HG03103 (cell line): ENCODE data around the gene NCK2.

Source experiments
- ATAC-seq: cut with Tn5 transposase; IDR thresholded peaks from one replicate; pipeline ENCODE4 v1.9.1; 2021; ENCODE audit warnings: low read depth; ENCODE audit not compliant: unreplicated experiment

The NCK2 gene

GRCh38 chr2:105841551-105841950, 96.8 kb downstream of the NCK2 start:
- no peak for ATAC-seq

DNA sequence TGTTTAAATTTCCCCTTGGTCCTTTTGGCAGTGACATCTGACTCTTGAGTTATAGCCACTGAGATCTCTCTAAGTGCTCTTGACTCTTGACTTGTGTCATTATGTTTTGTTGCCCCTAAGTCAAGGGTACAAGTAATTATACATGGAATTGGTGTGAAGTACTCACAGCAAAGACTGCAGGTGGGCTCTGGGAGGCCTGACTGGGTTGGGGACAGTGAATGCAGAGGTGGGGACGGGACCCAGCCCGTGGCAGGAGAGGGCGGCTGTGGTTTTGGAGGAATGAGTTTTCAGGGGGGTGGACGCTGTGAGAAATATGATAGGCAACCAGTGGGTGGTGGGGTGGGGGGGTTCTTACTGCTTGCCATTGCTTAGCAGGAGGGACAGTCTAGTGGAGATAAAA, 97.8 kb downstream of the NCK2 start:
- ATAC-seq: no peak

DNA sequence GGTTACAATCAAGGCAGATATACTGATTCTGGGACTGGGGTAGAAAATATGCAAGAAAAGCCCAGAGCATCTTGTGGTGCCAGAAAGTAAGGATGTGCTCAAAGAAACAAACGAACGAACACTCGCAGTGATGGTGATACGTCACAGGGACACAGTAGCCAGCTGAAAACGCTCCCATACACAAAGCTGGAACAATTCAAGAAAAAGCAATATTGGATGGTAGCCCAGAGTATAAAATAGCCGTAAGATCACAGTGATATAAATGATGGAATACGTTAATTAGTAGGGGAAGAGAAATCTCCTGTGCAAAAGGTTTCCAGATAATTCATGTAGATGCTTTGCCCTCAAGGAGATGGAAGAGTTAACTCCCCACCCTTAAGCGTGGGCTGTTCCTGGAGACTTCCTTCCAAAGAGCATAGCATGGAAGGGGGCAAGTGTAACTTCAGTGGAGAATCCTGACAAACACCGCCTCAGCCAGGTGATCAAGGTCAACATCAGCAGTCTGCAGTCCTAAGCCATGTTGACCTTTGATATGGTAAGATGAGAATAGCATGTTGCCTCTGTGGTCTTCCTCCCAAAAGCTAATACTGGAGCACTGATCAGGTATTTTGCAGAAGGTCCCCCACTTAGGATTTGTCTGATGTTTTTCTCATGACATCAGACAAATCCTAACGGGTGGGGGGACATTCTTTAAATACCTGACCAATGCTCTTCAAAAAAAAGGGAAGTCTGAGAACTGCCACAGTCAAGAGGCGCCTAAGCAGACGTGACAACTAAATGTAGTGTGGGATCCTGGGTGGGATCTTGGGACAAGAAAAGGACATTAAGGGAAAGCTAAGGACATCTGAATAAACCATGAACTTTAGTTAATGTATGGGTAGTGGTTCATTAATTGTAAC, 99.0 kb downstream of the NCK2 start:
- no peak for ATAC-seq

GRCh38 chr2:105845976-105846375, 101.3 kb downstream of the NCK2 start:
- ATAC-seq: no peak

DNA sequence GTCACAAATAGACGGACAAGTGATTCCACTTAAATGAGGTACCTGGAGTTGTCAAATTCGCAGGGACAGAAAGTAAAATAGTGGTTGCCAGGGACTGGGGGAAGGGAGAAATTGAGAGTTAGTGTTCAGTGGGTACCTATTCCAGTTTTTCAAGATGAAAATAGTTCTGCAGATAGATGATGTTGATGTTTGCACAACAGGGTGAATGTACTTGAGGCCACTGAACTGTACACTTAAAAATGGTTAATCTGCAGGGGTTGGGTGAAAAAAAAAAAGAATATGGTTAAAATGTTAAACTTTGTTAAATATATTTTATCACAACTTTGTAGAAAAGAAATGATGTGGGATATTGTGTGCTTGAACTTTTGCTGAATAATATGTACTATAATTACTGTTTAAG, 102.3 kb downstream of the NCK2 start:
- no peak for ATAC-seq

DNA sequence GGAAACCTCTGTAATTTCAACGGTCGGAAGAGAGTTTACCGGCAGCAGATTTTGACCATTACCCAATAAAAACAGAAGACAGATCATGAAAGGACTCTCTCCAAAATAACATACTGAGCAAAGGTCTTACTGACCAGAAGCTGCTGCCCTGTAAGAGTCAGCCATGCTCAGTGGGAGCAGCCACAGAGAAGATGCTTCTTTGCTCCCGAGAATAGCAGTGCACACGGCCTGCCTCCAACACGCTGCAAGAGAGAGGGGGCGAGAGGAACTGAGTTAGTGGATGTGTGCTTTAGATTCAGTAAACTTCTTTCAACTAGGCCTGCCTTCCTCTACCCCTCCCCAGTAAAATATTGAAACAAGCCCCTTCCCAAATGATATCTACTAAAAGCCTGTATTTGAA, 103.7 kb downstream of the NCK2 start:
- ATAC-seq: no peak

- ATAC-seq: no peak
Observed at GRCh38 chr2:105849431-105850179, 104.9 kb downstream of the NCK2 start.

DNA sequence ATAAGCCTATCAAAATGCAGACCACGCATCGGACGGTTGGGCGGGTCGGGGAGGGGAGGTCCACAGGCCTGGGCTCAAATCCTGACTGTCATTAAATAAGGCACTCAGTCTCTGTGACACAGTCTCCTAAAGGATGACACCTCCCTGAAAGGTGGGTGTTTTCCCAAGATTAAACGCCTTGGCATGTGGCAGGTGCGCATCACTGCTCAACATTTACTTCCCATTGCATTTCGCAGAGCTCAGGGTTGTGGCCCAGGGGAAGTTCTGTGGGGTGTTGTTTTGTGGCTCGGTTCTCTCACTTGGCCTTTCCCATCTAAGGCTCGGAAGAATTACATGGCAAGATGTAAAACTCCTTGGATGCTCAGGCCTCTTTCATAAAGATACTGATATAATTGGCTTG, 107.4 kb downstream of the NCK2 start:
- ATAC-seq: no peak

DNA sequence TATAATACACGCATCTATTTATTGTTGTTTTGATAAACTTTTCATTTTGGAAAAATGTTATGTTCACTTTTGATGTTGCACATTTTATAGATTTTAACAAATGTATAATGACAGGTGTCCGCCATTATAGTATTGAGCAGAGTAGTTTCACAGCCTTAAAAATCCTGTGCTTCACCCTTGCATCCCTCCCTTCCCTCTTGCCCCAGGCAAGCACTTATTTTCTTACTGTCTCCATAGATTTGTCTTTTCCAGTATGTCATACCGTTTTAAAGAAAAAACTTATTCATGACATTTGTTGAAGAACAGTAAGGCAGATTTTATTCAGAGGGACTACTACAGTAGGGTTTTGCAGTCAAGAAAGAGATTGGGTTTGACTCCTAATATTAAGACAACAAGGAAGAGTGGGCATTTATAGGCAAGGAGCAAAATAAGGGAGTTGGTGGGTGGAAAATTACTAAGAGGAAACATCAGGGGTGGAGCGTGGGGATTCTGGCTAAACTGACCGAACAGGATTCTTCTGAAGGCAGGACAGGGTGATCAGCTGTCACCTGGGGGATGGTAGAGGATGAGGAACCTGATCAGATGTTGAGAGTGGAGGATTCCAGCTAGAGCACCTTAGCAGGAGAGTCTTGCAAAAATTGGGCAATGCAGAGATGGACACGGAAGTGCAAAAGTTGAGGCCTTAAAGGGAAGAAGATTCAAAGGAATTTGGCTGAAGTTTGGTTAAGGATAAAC, 108.8 kb downstream of the NCK2 start:
- no peak for ATAC-seq

DNA sequence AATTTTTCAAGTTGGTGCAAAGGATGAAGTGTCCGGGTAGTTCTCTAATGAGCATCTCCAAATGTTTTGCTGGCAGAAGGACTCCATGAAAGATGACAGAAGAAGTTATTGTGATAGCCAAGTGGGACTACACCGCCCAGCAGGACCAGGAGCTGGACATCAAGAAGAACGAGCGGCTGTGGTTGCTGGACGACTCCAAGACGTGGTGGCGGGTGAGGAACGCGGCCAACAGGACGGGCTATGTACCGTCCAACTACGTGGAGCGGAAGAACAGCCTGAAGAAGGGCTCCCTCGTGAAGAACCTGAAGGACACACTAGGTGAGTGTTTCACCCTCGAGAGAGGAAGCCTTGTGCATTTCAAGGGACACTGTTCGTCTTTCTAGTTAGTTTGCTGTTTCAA, 110.3 kb downstream of the NCK2 start:
- no peak for ATAC-seq

- no peak for ATAC-seq
Observed at GRCh38 chr2:105856581-105856980, 111.9 kb downstream of the NCK2 start.

GRCh38 chr2:105857076-105857740, 112.5 kb downstream of the NCK2 start:
- ATAC-seq: no peak

- ATAC-seq: no peak
Observed at GRCh38 chr2:105858868-105859693, 114.4 kb downstream of the NCK2 start.

- ATAC-seq: no peak
Observed at GRCh38 chr2:105859694-105859951, 114.9 kb downstream of the NCK2 start.

DNA sequence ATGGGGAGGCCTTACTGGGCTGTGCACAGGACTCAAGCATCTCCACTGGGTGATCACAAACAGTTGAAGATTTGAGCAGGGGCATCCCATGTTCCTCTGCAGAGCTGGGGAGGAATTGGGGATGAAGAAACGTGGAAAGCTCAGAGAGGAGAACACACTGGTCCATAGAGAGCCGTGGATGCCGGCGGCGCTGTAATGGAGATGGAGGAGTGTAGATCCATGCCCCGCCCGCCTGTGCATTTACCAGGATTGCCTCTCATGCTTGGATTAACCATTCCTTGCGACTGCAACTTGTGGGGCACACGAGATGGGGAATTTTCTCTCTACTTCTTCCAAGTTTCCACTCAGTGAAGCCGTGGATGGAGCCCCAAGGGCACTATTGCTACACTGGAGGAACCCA, 115.9 kb downstream of the NCK2 start:
- ATAC-seq: no peak

- ATAC-seq: no peak
Observed at GRCh38 chr2:105861200-105861599, 116.5 kb downstream of the NCK2 start.

DNA sequence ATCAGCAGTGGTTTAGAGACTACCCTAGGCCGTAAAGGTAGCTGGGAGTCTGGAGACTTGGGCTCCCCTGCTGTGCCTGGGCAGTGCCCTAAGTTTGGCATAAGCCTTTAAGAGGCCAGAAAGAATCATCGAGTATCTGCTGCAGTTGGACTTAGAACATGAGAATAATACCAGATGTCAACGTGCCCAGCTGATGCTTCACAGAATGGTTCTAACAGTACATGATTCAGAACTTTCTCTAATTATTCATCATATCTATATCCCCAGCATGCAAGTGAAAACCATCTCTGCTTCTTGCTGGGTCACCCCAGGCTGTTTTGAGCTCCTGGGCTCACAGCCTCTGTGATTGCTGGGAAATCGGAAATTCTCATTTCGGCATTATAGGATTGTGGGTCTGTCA, 118.1 kb downstream of the NCK2 start:
- ATAC-seq: no peak

- ATAC-seq: peak; percentile 60
Observed at GRCh38 chr2:105864262-105864661, 119.5 kb downstream of the NCK2 start.

DNA sequence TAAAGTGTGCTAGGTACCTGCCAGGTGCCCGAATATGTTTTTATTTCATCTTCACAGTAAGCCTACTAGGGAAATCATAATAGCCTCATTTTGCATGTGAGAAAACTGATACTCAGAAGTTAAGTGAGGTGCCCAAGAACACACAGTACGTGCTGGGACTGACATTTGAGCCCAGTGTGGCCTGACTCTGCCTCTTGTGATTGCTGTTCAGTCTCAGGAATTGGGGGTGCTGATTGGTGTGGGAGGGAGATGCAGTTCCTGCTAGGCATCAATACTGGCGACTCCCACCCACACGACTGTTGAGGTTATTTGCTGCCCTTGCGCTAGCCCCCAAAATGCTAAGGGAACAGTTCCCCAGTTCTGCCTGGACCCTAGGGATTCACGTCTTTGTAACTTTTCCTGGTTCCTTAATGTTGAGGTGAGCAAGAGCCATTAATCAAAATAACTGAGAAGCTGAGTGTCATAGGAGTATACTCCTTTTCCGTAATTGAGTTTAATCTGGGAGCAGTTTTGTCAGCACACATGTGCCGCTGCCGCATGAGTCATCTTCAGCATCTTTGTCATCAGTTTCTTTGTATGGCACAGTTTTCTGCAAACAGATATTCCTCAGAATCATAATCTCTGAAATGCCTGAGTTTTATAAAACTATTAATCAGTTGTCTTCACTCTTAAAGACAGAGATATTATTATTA, 120.7 kb downstream of the NCK2 start:
- no peak for ATAC-seq
